K562 (cell line): ENCODE measurements around the gene SGK1. TPM values are rescaled to one million over a fixed set of nuclear protein-coding genes. Genes with fewer than 3 reads are reported as not detected.
A peak's percentile ranks its signal among the peaks of the same experiment; 100 is the strongest.

Source experiments
- CREBBP ChIP-seq: IDR thresholded peaks from one replicate; pipeline ENCODE4 v1.6.1; 2012; ENCODE audit warnings: low read depth, mild to moderate bottlenecking, control low read depth, inconsistent platforms, low read length
- ETV1 ChIP-seq: fragments of 450-650 bp; conservative IDR thresholded peaks from 2 replicates; pipeline ENCODE4 v1.6.1; 2016; ENCODE audit warnings: missing genetic modification characterization, control low read depth, low read depth, missing compliant biosample characterization
- HOXB6 ChIP-seq: fragments of 250-450 bp; sonication (Bioruptor Pico); IDR thresholded peaks from 2 replicates; pipeline ENCODE4 v1.5.1; 2022; ENCODE audit warnings: mild to moderate bottlenecking, borderline replicate concordance
- JUN ChIP-seq, 2 experiments: sonication (generic) in 1 of 2; formaldehyde crosslinking in 1 of 2; IDR thresholded peaks; 2 replicates each; pipeline versions ENCODE4 v1.6.1 to v1.8.0; 2012 to 2022; ENCODE audit warnings: borderline replicate concordance in 2 of 2, mild to moderate bottlenecking in 2 of 2, improper control_type of control experiment in 1 of 2, low read depth in 1 of 2, low read length in 1 of 2, missing genetic modification reagents in 1 of 2
- MED1 ChIP-seq: sonication (generic); formaldehyde crosslinking; IDR thresholded peaks from 2 replicates; pipeline ENCODE4 v1.8.1; 2023; ENCODE audit warnings: missing genetic modification reagents, borderline replicate concordance
- NFYB ChIP-seq: IDR thresholded peaks from 2 replicates; pipeline ENCODE4 v1.6.1; 2011; ENCODE audit warnings: mild to moderate bottlenecking, moderate library complexity; ENCODE audit not compliant: insufficient read length; ENCODE audit errors: extremely low read depth
- RBM39 ChIP-seq: fragments of 200-400 bp; formaldehyde crosslinking; optimal IDR thresholded peaks from 2 replicates; pipeline ENCODE3; 2018; ENCODE audit warnings: low read depth, low read length
- TEAD4 ChIP-seq, 2 experiments: sonication (generic) in 1 of 2; formaldehyde crosslinking in 1 of 2; IDR thresholded peaks; 2 replicates each; pipeline versions ENCODE4 v1.6.1 to v1.8.0; 2012 to 2022; ENCODE audit warnings: borderline replicate concordance in 1 of 2, inconsistent platforms in 1 of 2, low read length in 1 of 2, mild to moderate bottlenecking in 1 of 2, missing genetic modification reagents in 1 of 2
- ZBTB11 ChIP-seq, 3 experiments: fragments of 200-800 bp in 1 of 3; fragments of 250-450 bp in 1 of 3; fragments of 450-650 bp in 1 of 3; sonication (Bioruptor Pico) in 1 of 3; sonication (Bioruptor generic) in 1 of 3; formaldehyde crosslinking in 1 of 3; IDR thresholded peaks; 2 replicates each; pipeline versions ENCODE4 v1.6.1 to v1.8.0; 2016 to 2022; ENCODE audit warnings: mild to moderate bottlenecking in 2 of 3, missing genetic modification characterization in 2 of 3, missing compliant biosample characterization in 1 of 3, moderate library complexity in 1 of 3
- ZNF407 ChIP-seq: fragments of 450-650 bp; IDR thresholded peaks from 2 replicates; pipeline ENCODE4 v1.6.1; 2016; ENCODE audit warnings: low read depth
- polyA plus RNA-seq, 8 experiments: library from polyadenylated mRNA; depleted of rRNA in 4 of 8; stranded (reverse) in 5 of 8; unstranded in 3 of 8; fragments of >200 nt; fragmentation: Nextera tagmentation in 2 of 8; fragmentation: Illumina TruSeq in 1 of 8; extraction: Ambion mirVana in 2 of 8; extraction: Trizol in 1 of 8; gene quantifications; 2 replicates each; pipeline versions ENCODE4 v1.2.1 to v1.2.3, GENCODE V29; 2011 to 2014; ENCODE audit warnings: inconsistent platforms in 1 of 8, missing spikeins in 1 of 8
- total RNA-seq, 7 experiments: library from RNA; depleted of rRNA in 6 of 7; stranded (reverse); fragments of >200 nt in 6 of 7; fragmentation: Illumina TruSeq in 2 of 7; extraction: Trizol in 2 of 7; gene quantifications; 2 replicates each; pipeline versions ENCODE4 v1.2.1 to v1.2.3, GENCODE V29; 2011 to 2021; ENCODE audit warnings: low replicate concordance in 1 of 7

The SGK1 gene
- total and polyA plus RNA-seq, 9 of the 15 experiments (the other 6 are each of a cell fraction or from before 2014, with no cell fraction given) = 3.5 to 7.2 (median 3.9) TPM

GRCh38 chr6:134174672-134175531 is 143.0 kb downstream of the SGK1 start (continued):
- TF ChIP-seq ZBTB11 (CRISPR knock-in tag; IDR thresholded peaks at IDR 0.05) (peak in 1 of 3 experiments; percentile 55; a peak in 1 of 6 replicates), HOXB6 (CRISPR knock-in tag) (no peak), CREBBP (no peak), ETV1 (tag) (0 out of 2 replicates have a peak, but pooled peaks have one; percentile 25), NFYB (no peak), RBM39 (no peak), ZNF407 (no peak), TEAD4 (IDR thresholded peaks at IDR 0.05; ENCODE audit: low read length) (0 out of 2 replicates have a peak, but pooled peaks have one; percentile 5), TEAD4 (CRISPR knock-in tag; IDR thresholded peaks at IDR 0.05; ENCODE audit: borderline replicate concordance) (no peak), MED1 (CRISPR knock-in tag) (no peak), JUN (IDR thresholded peaks at IDR 0.05; ENCODE audit: borderline replicate concordance, low read depth, low read length) (0 out of 2 replicates have a peak, but pooled peaks have one; percentile 4), JUN (CRISPR knock-in tag; IDR thresholded peaks at IDR 0.05; ENCODE audit: borderline replicate concordance) (no peak)
